Vagina (tissue), 2 donors: ENCODE measurements around the gene NKAIN2.

Source experiments
- POLR2A ChIP-seq, 2 donors: fragments of 450-650 bp; IDR thresholded peaks; one replicate each; pipeline ENCODE4 v1.6.1; 2017; ENCODE audit warnings: antibody characterized with exemption in 2 of 2, mild to moderate bottlenecking in 2 of 2, moderate library complexity in 2 of 2
- POLR2AphosphoS5 ChIP-seq, 2 donors: sonication (generic); formaldehyde crosslinking; IDR thresholded peaks; one replicate each; pipeline ENCODE4 v1.9.0; 2017; ENCODE audit warnings: antibody characterized with exemption in 2 of 2, mild to moderate bottlenecking in 2 of 2, low read depth in 1 of 2; ENCODE audit not compliant: insufficient read depth in 1 of 2
- TF ChIP-seq, protein P1 (sequence below), 3 experiments: fragments of 450-650 bp in 2 of 3; fragments of 200-600 bp in 1 of 3; sonication (generic) in 1 of 3; IDR thresholded peaks; one replicate each; pipeline ENCODE4 v1.5.1; 2017 to 2019; ENCODE audit warnings: antibody characterized with exemption in 3 of 3, mild to moderate bottlenecking in 2 of 3, moderate library complexity in 2 of 3

DNA sequence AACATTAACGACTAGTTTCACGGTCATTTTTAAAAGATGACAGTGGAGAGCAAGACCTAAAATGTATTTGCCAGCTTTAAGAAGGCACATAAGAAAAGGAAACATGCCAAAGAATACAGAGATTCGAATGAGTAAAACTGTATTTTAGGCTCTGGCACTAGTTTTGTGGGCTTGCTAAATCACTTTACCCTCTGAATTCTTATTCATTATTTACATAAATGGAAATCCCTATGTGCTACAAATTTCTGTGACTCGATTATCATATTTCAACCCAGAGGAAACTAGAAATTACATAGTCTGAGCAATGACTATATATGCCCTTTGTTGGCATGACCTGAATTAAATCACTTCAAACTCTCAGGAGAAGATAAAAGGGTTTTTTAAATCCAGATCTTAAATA lies 716.8 kb downstream of the NKAIN2 start:
- TF ChIP-seq, protein P1, sequence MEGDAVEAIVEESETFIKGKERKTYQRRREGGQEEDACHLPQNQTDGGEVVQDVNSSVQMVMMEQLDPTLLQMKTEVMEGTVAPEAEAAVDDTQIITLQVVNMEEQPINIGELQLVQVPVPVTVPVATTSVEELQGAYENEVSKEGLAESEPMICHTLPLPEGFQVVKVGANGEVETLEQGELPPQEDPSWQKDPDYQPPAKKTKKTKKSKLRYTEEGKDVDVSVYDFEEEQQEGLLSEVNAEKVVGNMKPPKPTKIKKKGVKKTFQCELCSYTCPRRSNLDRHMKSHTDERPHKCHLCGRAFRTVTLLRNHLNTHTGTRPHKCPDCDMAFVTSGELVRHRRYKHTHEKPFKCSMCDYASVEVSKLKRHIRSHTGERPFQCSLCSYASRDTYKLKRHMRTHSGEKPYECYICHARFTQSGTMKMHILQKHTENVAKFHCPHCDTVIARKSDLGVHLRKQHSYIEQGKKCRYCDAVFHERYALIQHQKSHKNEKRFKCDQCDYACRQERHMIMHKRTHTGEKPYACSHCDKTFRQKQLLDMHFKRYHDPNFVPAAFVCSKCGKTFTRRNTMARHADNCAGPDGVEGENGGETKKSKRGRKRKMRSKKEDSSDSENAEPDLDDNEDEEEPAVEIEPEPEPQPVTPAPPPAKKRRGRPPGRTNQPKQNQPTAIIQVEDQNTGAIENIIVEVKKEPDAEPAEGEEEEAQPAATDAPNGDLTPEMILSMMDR (IDR thresholded peaks at IDR 0.05) = no peak
- TF ChIP-seq POLR2A (IDR thresholded peaks at IDR 0.05) = no peak
- no peak for TF ChIP-seq POLR2AphosphoS5 (IDR thresholded peaks at IDR 0.05; ENCODE audit: insufficient read depth in 1 of 2, low read depth in 1 of 2)
